ENCODE measurements around the gene S100A4. TPM values are rescaled to one million over a fixed set of nuclear protein-coding genes. Genes with fewer than 3 reads are reported as not detected.
A peak's percentile ranks its signal among the peaks of the same experiment; 100 is the strongest.

Gene S100A4
- total and polyA plus RNA-seq, 5 donors, result 95.9 to 329 (median 160) TPM

DNA sequence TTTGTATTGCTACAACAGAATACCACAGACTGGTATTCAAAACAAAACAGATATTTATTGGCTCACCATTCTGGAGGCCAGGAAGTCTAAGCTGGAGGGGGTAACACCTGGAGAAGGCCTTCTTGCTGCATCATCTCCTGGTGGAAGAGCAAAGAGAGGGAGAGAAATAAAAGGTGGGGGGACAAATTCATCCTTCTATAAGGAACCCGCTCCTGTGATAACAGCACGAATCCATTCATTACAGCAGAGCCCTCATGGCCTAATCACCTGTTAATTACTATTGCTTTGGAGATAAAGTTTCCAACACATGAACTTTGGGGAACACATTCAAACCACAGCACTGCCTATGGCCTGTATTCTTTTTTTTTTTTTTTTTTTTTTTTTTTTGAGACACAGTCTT lies 14.6 kb upstream of the S100A4 start:
- no peak overlapping the region for H3K4me3 ChIP-seq (ENCODE audit: low read length)
- no peak for DNase-seq
- no peak for ATAC-seq
- WGBS, result 72% methylated on average over 2 of the region's 2 CpGs
- H3K9me3 ChIP-seq (ENCODE audit: control insufficient read depth, low read length), result no peaks in the 10 kb centered on the region
- intact Hi-C loops (cut with DNase I), result no loop called here
- H3K27me3 ChIP-seq (ENCODE audit: control insufficient read depth, insufficient read depth), result no peaks in the 10 kb centered on the region
- no peaks in the 10 kb centered on the region for H3K4me1 ChIP-seq (ENCODE audit: control insufficient read depth, insufficient read depth, low read length)
- no peak overlapping the region for H3K27ac ChIP-seq (ENCODE audit: low read length)

DNA sequence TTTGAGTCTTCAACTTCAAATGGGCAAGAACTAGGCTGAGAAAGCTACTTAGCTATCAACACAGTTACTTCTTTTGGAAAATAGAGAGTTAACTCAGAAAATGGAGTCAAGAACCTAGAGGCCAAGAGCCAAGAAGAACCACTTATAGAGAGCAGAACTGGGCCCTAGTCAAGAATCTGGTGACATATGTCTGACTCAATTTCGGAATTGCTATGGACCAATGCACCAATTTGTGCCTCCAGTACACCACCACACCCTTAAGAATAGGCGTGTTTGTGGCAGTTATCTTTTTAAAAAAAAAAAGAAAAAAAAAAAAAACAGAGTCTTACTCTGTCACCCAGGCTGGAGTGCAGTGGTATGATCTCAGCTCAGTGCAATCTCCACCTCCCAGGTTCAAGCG lies 12.3 kb upstream of the S100A4 start:
- intact Hi-C loops (cut with DNase I), result no loop called here
- H3K4me1 ChIP-seq (ENCODE audit: control insufficient read depth, insufficient read depth, low read length), result peaks cover 4% of the 10 kb centered on the region
- WGBS, result 92% methylated on average over 3 of the region's 3 CpGs
- no peak overlapping the region for H3K27ac ChIP-seq (ENCODE audit: low read length)
- no peak overlapping the region for H3K4me3 ChIP-seq (ENCODE audit: low read length)
- no peaks in the 10 kb centered on the region for H3K9me3 ChIP-seq (ENCODE audit: control insufficient read depth, low read length)
- no peak for DNase-seq
- H3K27me3 ChIP-seq (ENCODE audit: control insufficient read depth, insufficient read depth), result no peaks in the 10 kb centered on the region
- ATAC-seq, result no peak

DNA sequence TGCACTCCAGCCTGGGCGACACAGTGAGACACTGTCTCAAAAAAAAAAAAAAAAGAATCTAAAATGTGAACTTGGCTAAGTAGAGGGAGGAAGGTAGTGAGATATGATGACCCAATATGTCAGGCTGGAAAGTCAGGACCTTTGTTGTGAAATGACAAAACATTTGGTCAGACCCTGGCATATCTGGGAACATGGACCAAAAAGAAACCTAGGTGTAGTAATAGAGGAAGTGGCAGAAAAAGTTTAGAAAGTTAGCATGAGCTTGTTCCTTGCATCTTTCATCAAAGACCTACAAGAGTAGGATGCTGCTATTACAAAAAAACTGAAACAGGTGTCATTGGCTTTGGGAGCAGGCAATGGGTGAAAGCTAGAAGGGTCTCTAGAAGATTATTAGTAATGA lies 10.7 kb upstream of the S100A4 start:
- H3K4me3 ChIP-seq (ENCODE audit: low read length), result no peak overlapping the region
- H3K27ac ChIP-seq (ENCODE audit: low read length), result no peak overlapping the region
- ATAC-seq, result no peak
- no peak for DNase-seq
- intact Hi-C loops (cut with DNase I), result no loop called here
- H3K4me1 ChIP-seq (ENCODE audit: control insufficient read depth, insufficient read depth, low read length), result peaks cover 4% of the 10 kb centered on the region
- 96% methylated on average over 1 of the region's 1 CpG for WGBS
- H3K9me3 ChIP-seq (ENCODE audit: control insufficient read depth, low read length), result no peaks in the 10 kb centered on the region
- no peaks in the 10 kb centered on the region for H3K27me3 ChIP-seq (ENCODE audit: control insufficient read depth, insufficient read depth)

DNA sequence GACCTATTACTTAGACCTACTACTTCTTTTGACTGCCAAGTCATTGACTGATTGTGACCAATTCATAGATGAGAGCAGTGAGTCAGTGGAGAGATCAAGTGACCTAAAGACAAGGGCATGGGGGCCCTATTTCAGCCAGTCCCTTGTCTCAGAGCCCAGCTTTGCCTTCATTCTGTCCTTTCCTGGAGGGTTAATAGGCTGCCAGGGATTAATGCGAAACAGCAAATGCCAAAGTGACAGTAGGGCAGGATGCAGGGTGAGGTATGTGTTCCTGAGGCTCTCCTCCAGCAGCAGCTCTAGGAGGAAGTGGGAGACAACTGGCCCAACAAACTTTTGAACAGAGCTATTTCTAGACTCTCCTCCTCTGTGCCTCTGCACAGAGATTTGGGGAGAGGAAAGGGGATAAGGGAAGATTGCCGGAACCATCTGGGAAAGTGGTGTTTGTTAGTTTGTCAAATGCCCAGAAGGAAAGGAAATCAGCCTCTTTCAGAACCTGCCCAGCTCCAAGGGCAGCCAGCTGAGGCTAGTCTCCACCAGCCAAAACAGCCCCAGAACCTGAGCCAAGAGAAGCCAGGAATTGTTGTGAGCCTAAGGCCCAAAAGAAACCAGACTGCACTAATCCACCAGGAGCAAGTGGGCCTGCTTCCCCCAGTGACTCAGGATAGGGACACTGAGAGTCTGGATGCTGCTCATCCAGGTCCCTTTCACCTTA lies 8.4 kb upstream of the S100A4 start:
- Histone ChIP-seq H3K4me1 (ENCODE audit: control insufficient read depth, insufficient read depth, low read length) (peaks cover 14% of the 10 kb centered on the region), H3K4me3 (ENCODE audit: low read length) (no peak overlapping the region), H3K27me3 (ENCODE audit: control insufficient read depth, insufficient read depth) (no peaks in the 10 kb centered on the region), H3K27ac (ENCODE audit: low read length) (peak overlapping the region; percentile 35), H3K9me3 (ENCODE audit: control insufficient read depth, low read length) (no peaks in the 10 kb centered on the region)
- peak in 1 of 3 donors; percentile 64 for DNase-seq
- ATAC-seq, result peak in 1 of 2 donors; percentile 42
- 35% methylated on average over 2 of the region's 2 CpGs for WGBS
- intact Hi-C loops (cut with DNase I), result no loop called here

DNA sequence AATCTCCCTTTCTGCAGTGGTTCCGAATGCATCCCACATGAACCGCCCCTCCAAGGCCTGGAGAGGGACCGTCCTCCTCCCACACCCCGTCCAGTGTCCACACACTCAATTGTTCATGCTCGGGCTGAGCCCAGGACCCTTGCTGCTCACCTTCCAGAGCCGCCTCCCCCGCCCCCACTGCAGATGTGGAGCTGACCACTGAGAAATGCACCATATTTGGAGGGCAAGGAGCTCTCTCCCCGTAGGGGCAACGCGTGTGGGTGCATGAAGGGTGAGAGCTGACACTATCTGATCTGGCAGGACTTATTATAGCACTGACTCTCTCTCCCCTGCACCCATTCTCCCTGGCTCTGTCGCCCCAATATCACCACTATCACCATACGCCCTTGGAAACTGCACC lies 7.5 kb upstream of the S100A4 start:
- Histone ChIP-seq H3K4me3 (ENCODE audit: low read length) (no peak overlapping the region), H3K9me3 (ENCODE audit: control insufficient read depth, low read length) (no peaks in the 10 kb centered on the region), H3K4me1 (ENCODE audit: control insufficient read depth, insufficient read depth, low read length) (peaks cover 14% of the 10 kb centered on the region), H3K27ac (ENCODE audit: low read length) (no peak overlapping the region), H3K27me3 (ENCODE audit: control insufficient read depth, insufficient read depth) (no peaks in the 10 kb centered on the region)
- peak in 1 of 3 donors; percentile 38 for DNase-seq
- WGBS, result 90% methylated on average over 12 of the region's 12 CpGs
- no peak for ATAC-seq
- intact Hi-C loops (cut with DNase I), result no loop called here

DNA sequence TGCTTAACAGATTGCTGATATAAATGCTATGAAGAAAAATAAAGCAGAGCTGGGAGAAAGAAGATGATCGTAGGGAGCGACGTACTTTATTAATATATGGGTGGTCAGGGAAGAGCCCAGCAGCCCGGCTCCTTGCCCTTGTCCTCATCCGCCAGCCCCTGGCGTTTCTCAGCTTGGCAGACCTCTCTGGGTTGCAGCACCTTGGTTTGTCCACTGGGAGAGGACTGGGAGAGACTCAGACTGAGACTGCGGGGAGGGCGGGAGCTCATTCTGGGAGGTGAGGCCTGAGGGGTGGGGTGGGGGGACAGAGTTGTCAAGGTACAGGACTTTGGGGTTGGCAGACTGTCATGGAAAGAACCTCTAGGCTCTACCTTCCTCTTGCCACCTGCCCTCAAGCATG lies 6.7 kb upstream of the S100A4 start:
- Histone ChIP-seq H3K4me1 (ENCODE audit: control insufficient read depth, insufficient read depth, low read length) (peaks cover 14% of the 10 kb centered on the region), H3K27ac (ENCODE audit: low read length) (no peak overlapping the region), H3K27me3 (ENCODE audit: control insufficient read depth, insufficient read depth) (no peaks in the 10 kb centered on the region), H3K9me3 (ENCODE audit: control insufficient read depth, low read length) (no peaks in the 10 kb centered on the region), H3K4me3 (ENCODE audit: low read length) (no peak overlapping the region)
- ATAC-seq, result no peak
- peak in 1 of 3 donors; percentile 40 for DNase-seq
- 93% methylated on average over 8 of the region's 8 CpGs for WGBS
- intact Hi-C loops (cut with DNase I), result no loop called here

DNA sequence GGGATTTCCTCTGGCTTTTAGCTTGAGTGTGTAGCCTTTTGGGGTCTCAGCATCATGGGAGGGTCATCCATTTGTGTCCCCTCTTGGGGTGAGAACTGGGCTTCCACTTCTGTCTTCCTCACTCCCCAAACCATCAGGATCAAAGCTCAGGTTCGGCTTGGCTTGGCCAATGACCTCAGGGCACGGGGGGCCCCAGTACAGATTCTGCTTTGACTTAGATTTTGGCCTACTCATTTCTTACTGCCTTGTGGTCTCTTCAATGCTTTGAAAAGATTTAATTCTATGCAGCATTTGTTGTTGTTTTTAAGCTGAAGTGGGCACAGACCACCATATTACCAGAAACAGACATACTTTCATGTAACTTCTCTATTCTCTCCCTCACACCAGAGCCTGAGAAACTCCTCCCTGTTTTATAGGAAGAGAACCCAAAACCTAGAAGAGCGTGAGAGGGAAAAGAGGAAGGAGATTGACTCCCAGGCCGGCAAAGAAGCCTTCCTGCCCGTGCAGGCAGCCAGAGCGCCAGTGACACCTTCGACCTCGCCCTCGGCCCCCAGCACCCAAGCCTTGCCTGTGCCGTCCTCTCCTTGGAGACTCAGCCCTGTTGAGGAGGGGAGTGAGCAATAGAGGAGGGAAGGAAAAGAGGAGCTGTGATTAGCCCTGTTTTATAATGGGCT lies 5.4 kb upstream of the S100A4 start:
- Histone ChIP-seq H3K27me3 (ENCODE audit: control insufficient read depth, insufficient read depth) (no peaks in the 10 kb centered on the region), H3K4me1 (ENCODE audit: control insufficient read depth, insufficient read depth, low read length) (peaks cover 14% of the 10 kb centered on the region), H3K9me3 (ENCODE audit: control insufficient read depth, low read length) (no peaks in the 10 kb centered on the region), H3K4me3 (ENCODE audit: low read length) (no peak overlapping the region), H3K27ac (ENCODE audit: low read length) (no peak overlapping the region)
- intact Hi-C loops (cut with DNase I), result no loop called here
- DNase-seq, result peak in 1 of 3 donors; percentile 60
- no peak for ATAC-seq
- 84% methylated on average over 10 of the region's 10 CpGs for WGBS

DNA sequence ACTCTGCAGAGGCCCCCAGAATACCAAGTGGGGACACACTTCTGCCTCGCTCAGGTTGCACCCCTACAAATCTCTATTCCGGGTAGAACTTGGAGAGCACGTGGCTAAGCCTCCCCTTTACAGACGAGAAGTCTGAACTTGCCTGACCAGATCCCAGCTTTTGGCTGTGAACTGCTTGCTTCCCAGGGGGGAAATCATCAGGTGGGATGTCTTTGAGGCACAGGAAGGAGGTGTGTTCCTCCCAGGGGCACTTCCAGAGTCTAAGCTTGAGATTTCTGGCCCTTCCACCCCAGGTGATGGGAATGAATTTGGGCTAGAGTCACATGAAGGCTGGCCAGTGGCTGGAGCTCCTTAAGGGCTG lies 4.8 kb upstream of the S100A4 start:
- WGBS, result 73% methylated on average over 4 of the region's 4 CpGs
- no peak for ATAC-seq
- Histone ChIP-seq H3K27ac (ENCODE audit: low read length) (no peak overlapping the region), H3K9me3 (ENCODE audit: control insufficient read depth, low read length) (no peaks in the 10 kb centered on the region), H3K27me3 (ENCODE audit: control insufficient read depth, insufficient read depth) (no peaks in the 10 kb centered on the region), H3K4me3 (ENCODE audit: low read length) (no peak overlapping the region), H3K4me1 (ENCODE audit: control insufficient read depth, insufficient read depth, low read length) (peaks cover 14% of the 10 kb centered on the region)
- DNase-seq, result no peak
- intact Hi-C loops (cut with DNase I), result no loop called here

DNA sequence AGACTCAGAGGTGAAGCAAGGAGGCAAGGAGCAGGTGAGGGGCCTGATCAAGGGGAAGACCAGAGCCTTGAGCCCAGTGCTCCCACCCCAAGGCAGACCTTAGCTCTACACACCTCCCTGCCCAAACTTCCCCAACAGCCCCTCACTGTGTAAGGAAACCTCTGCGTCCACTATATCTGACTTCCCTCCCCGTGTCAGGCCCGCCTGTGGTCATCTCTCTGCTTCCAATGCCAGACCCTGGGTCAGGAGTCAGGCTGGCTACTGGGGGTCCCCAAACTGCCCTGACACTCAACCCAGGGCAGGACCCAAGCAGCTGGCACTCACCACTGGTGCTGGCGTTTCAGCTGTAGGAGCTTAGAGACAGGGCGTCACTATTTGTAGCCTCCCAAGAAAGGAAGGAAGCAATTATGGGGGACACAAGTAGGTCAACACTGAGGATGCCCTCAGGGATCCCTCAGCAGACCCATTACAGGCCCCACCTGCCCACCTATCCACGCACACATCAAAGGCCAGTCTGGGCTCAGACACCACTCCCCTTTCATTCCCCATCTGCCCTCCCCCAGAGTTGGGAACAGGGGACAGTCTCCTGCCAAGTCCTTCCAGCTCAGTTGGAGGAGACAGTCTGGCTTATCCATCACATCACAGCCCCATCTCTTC lies 4.3 kb upstream of the S100A4 start:
- 63% methylated on average over 6 of the region's 6 CpGs for WGBS
- peaks cover 17% of the 10 kb centered on the region for H3K4me1 ChIP-seq (ENCODE audit: control insufficient read depth, insufficient read depth, low read length)
- H3K27ac ChIP-seq (ENCODE audit: low read length), result peak overlapping the region; percentile 32
- intact Hi-C loops (cut with DNase I), result no loop called here
- H3K9me3 ChIP-seq (ENCODE audit: control insufficient read depth, low read length), result no peaks in the 10 kb centered on the region
- no peak for DNase-seq
- ATAC-seq, result no peak
- no peak overlapping the region for H3K4me3 ChIP-seq (ENCODE audit: low read length)
- no peaks in the 10 kb centered on the region for H3K27me3 ChIP-seq (ENCODE audit: control insufficient read depth, insufficient read depth)

DNA sequence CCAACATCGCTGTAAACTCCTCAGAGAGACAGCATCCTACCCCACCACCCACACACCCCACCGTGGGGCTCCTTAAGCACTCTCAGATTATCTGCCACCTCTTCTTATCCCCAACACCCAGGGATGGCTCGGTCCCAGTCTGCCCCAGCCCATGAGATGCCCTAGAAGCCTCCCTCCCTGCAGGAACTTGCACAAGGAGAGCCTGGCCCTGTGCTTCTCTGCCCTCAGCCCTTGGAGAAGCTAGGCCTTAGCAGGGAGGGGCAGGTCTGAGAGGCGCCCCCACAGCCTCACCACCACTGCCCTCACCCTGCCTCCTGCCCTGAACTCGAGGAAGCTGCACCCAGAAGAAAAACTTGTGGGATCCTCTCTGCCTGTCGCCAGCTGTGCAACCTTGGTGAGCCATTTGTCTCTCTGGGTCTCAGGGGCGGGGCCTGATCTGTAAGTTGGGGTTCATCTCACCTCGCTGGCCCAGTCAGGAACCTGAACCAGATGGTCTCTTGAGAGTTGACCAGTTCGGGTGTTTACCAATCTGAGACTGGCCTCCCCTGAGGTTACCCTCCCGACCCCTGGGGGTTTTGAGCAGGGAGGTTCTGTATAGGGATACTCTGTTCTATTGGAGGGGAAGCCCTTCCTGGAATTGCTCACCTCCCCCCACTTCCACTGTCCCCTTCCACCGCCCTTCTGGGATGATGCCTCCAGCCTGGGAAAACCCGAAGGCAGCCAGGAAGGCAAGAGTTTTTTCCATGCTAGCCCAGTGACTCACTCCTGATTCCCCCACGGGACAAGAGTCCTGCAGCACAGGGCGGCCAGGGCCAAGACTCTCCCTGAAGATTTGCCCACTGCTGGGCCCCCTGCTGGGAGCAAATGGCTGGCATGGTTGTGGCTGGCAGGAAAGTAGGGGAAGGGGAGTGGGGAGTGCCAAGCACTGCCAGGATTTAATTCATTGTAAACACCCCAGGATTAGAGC lies 3.4 kb upstream of the S100A4 start, which contains the start of gene S100A3:
TSS of gene S100A3 (minus strand) at position 537 of the 967 bp plus-strand sequence. CDS start 773 bp downstream, outside the sequence.
- Histone ChIP-seq H3K27ac (ENCODE audit: low read length) (peak within 1 kb of the TSS; percentile 32), H3K4me1 (ENCODE audit: control insufficient read depth, insufficient read depth, low read length) (peaks cover 24% of the 10 kb centered on the region), H3K27me3 (ENCODE audit: control insufficient read depth, insufficient read depth) (no peaks in the 10 kb centered on the region), H3K4me3 (ENCODE audit: low read length) (no peak within 1 kb of the TSS), H3K9me3 (ENCODE audit: control insufficient read depth, low read length) (no peaks in the 10 kb centered on the region)
- DNase-seq, result peak; percentile 87 to 90 (median 89)
- ATAC-seq, result peak; percentile 58 to 76
- intact Hi-C loops (cut with DNase I), result no loop called here
- 62% methylated on average over 14 of the region's 14 CpGs for WGBS
